ENCODE measurements around the gene PDE4D. TPM values are rescaled to one million over a fixed set of nuclear protein-coding genes. Genes with fewer than 3 reads are reported as not detected.

PDE4D gene
- total and polyA plus RNA-seq, 3 experiments from 2014 or later, result 5.6 to 18.3 (median 17.7) TPM

DNA sequence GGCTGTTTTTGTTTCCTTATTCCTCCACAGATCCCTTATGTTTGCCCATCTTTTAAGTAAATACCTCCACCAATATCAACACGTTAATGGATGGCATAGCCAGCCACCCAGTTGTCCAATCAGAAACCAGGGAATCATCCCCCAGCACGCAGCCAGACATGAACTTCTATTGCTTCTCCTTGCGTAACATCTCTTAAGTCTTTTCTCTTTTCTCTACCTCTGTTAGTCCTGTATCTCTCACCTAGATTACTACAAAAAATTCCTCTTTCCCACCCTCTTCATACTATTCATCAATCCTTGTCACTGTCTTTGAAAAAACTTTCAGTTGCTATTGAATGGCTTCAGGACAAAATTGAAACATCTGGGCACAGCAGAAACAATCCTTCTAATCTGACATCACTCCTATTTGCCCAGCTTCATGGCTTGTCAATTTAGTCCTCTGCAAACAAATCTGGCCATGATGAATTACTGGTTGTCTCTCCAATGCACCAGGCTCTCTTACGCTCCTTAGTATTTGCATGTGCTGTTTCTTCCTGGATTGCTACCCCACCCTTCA is 961.4 kb downstream of the PDE4D start:
- Histone ChIP-seq H3K9me3 (ENCODE audit: low read length) (no peaks in the 10 kb centered on the region), H3K4me3 (ENCODE audit: low read length) (no peak overlapping the region), H3K4me1 (ENCODE audit: insufficient read depth, low read length) (peaks cover 14% of the 10 kb centered on the region), H3K27ac (ENCODE audit: low read depth, low read length) (no peak overlapping the region), H3K27me3 (ENCODE audit: insufficient read depth, low read length, poor library complexity, severe bottlenecking) (no peaks in the 10 kb centered on the region), H3K36me3 (ENCODE audit: insufficient read depth, low read length) (no peaks in the 10 kb centered on the region)
- Mint-ChIP-seq H3K27ac (no peak overlapping the region), H3K4me1 (peaks cover 10 to 16% (median 11%) of the 10 kb centered on the region in 3 donors), H3K4me3 (no peak overlapping the region), H3K9me3 (no peaks in the 10 kb centered on the region), H3K36me3 (no peaks in the 10 kb centered on the region), H3K27me3 (peaks cover 8 to 30% of the 10 kb centered on the region in 2 donors)
- ChIA-PET CTCF (no interaction called here), POLR2A (no interaction called here)
- DNase-seq, result no peak

- Mint-ChIP-seq H3K9me3 (no peaks in the 10 kb centered on the region), H3K4me1 (peaks cover 10 to 21% (median 16%) of the 10 kb centered on the region in 3 donors), H3K27me3 (peaks cover 7 to 37% of the 10 kb centered on the region in 2 donors), H3K4me3 (no peak overlapping the region), H3K36me3 (no peaks in the 10 kb centered on the region), H3K27ac (no peak overlapping the region)
- Histone ChIP-seq H3K4me1 (ENCODE audit: insufficient read depth, low read length) (peaks cover 14% of the 10 kb centered on the region), H3K4me3 (ENCODE audit: low read length) (no peak overlapping the region), H3K27ac (ENCODE audit: low read depth, low read length) (no peak overlapping the region), H3K9me3 (ENCODE audit: low read length) (no peaks in the 10 kb centered on the region), H3K27me3 (ENCODE audit: insufficient read depth, low read length, poor library complexity, severe bottlenecking) (no peaks in the 10 kb centered on the region), H3K36me3 (ENCODE audit: insufficient read depth, low read length) (no peaks in the 10 kb centered on the region)
- ChIA-PET POLR2A (no interaction called here), CTCF (no interaction called here)
- no peak for DNase-seq
Measured at GRCh38 chr5:58930520-58930919, 963.0 kb downstream of the PDE4D start.

- Histone ChIP-seq H3K36me3 (ENCODE audit: insufficient read depth, low read length) (no peaks in the 10 kb centered on the region), H3K4me1 (ENCODE audit: insufficient read depth, low read length) (peaks cover 13% of the 10 kb centered on the region), H3K9me3 (ENCODE audit: low read length) (no peaks in the 10 kb centered on the region), H3K27ac (ENCODE audit: low read depth, low read length) (no peak overlapping the region), H3K4me3 (ENCODE audit: low read length) (no peak overlapping the region), H3K27me3 (ENCODE audit: insufficient read depth, low read length, poor library complexity, severe bottlenecking) (no peaks in the 10 kb centered on the region)
- Mint-ChIP-seq H3K27me3 (peaks cover 7 to 32% of the 10 kb centered on the region in 2 donors), H3K9me3 (no peaks in the 10 kb centered on the region), H3K36me3 (no peaks in the 10 kb centered on the region), H3K4me1 (peaks cover 5 to 16% (median 10%) of the 10 kb centered on the region in 3 donors), H3K4me3 (no peak overlapping the region), H3K27ac (no peak overlapping the region)
- CTCF ChIA-PET, result no interaction called here
- no peak for DNase-seq
- POLR2A ChIA-PET, result no interaction called here
Measured at GRCh38 chr5:58929726-58930125, 963.8 kb downstream of the PDE4D start.

DNA sequence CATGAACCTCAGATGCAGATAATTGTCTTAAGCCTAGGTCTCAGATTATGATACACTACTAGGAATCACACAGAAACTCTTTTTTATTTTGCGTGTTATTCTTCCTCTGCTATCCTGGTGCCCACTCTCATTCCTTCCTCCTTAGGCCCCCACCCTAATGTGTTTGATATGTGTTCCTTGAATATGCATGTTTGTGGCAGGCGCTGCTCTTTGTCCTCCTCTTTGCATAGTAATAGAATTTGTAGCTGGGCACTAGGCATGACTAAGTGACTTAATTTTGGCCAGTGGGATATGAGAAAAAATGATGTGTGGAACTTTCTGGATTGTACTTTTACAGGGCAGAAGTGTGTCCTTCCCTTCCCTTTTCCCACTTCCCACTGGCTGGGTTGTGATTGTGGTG is 965.6 kb downstream of the PDE4D start:
- no peak overlapping the region for H3K4me3 Mint-ChIP-seq
- H3K36me3 Mint-ChIP-seq, result no peaks in the 10 kb centered on the region
- Histone ChIP-seq H3K4me1 (ENCODE audit: insufficient read depth, low read length) (no peaks in the 10 kb centered on the region), H3K4me3 (ENCODE audit: low read length) (no peak overlapping the region), H3K27ac (ENCODE audit: low read depth, low read length) (no peak overlapping the region), H3K9me3 (ENCODE audit: low read length) (no peaks in the 10 kb centered on the region), H3K36me3 (ENCODE audit: insufficient read depth, low read length) (no peaks in the 10 kb centered on the region), H3K27me3 (ENCODE audit: insufficient read depth, low read length, poor library complexity, severe bottlenecking) (no peaks in the 10 kb centered on the region)
- ChIA-PET POLR2A (no interaction called here), CTCF (no interaction called here)
- H3K27me3 Mint-ChIP-seq, result peaks cover 8 to 33% of the 10 kb centered on the region in 2 donors
- peaks cover 0 to 1% (median 0%) of the 10 kb centered on the region in 5 donors for H3K9me3 Mint-ChIP-seq
- DNase-seq, result no peak
- peaks cover 0 to 10% (median 0%) of the 10 kb centered on the region in 3 donors for H3K4me1 Mint-ChIP-seq
- no peak overlapping the region for H3K27ac Mint-ChIP-seq

DNA sequence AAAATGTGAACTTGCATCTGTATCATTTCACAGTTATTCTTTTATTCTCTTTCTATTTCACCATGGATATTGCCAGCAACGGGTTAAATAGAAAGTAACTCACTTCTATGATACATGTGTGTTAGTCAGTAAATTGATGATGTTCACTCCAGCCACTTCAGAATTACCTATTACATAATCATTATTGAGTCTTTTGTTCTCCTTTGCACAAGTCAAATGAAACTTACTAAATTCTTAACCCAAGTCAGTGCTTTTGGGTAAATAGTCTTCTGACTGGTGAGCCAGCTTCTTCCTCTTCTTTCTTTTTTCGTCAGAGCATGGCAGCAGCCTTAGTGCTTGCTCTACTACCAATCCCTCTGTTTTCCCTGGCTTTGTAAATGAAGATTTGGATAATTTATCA is 966.3 kb downstream of the PDE4D start:
- DNase-seq, result no peak
- CTCF ChIA-PET, result no interaction called here
- Histone ChIP-seq H3K4me1 (ENCODE audit: insufficient read depth, low read length) (no peaks in the 10 kb centered on the region), H3K27me3 (ENCODE audit: insufficient read depth, low read length, poor library complexity, severe bottlenecking) (no peaks in the 10 kb centered on the region), H3K27ac (ENCODE audit: low read depth, low read length) (no peak overlapping the region), H3K36me3 (ENCODE audit: insufficient read depth, low read length) (no peaks in the 10 kb centered on the region), H3K4me3 (ENCODE audit: low read length) (no peak overlapping the region), H3K9me3 (ENCODE audit: low read length) (no peaks in the 10 kb centered on the region)
- Mint-ChIP-seq H3K9me3 (peaks cover 0 to 1% (median 0%) of the 10 kb centered on the region in 5 donors), H3K36me3 (no peaks in the 10 kb centered on the region), H3K27me3 (peaks cover 13 to 32% of the 10 kb centered on the region in 2 donors), H3K4me1 (peaks cover 0 to 10% (median 0%) of the 10 kb centered on the region in 3 donors), H3K27ac (no peak overlapping the region), H3K4me3 (no peak overlapping the region)
- POLR2A ChIA-PET, result no interaction called here

- Mint-ChIP-seq H3K4me1 (peaks cover 0 to 10% (median 0%) of the 10 kb centered on the region in 3 donors), H3K4me3 (no peak overlapping the region)
- CTCF ChIA-PET, result no interaction called here
Measured at GRCh38 chr5:58926541-58926935, 967.0 kb downstream of the PDE4D start.

DNA sequence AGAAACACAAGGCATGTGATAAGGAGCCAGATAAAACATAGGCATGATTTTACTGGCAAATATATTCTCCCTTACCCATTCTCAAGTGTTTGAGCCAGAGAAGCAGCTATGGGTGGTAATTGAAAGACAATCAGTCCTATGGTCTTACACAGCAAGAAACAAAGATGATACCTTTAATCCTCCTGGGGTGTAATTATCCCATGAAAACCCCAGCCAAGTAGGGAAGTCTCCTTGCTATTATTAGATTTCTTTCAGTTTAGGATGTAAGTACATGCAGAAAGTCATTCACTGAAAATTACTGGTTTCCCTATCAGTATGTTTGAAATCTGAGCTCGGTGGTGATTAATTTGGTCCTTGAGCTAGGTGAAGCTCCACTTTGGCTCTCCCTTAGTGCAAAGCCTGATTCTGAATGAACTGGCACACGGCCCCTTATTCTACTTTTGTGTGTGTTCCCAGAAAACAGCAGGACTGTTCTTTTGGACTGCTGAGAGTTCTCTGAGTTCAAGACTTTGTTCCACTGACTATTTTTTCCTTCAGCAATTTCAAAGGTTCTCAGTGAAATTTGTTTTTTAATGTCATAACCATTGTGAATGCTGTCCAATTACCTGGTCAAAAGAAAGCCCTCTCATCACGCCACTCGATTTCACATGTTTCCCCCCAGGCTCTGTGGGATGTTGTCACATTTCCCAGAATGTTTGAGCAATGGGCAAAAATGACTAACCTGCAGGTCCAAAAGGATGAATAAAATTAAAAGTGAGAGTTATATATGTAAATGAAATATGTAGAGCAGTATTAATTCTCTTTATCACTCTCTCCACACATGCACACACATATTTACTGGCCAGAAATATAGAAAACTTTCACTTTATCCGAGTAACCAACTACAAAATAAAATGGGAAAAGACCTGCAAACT is 967.6 kb downstream of the PDE4D start:
- Mint-ChIP-seq H3K9me3 (peaks cover 0 to 1% (median 0%) of the 10 kb centered on the region in 5 donors), H3K27me3 (peaks cover 11 to 24% of the 10 kb centered on the region in 2 donors), H3K4me3 (no peak overlapping the region), H3K4me1 (peaks cover 0 to 10% (median 0%) of the 10 kb centered on the region in 3 donors), H3K27ac (peak overlapping the region in 2 of 8 donors; percentile 1 to 63), H3K36me3 (no peaks in the 10 kb centered on the region)
- ChIA-PET POLR2A (no interaction called here), CTCF (no interaction called here)
- Histone ChIP-seq H3K4me3 (ENCODE audit: low read length) (no peak overlapping the region), H3K4me1 (ENCODE audit: insufficient read depth, low read length) (no peaks in the 10 kb centered on the region), H3K9me3 (ENCODE audit: low read length) (no peaks in the 10 kb centered on the region), H3K27ac (ENCODE audit: low read depth, low read length) (no peak overlapping the region), H3K36me3 (ENCODE audit: insufficient read depth, low read length) (no peaks in the 10 kb centered on the region), H3K27me3 (ENCODE audit: insufficient read depth, low read length, poor library complexity, severe bottlenecking) (no peaks in the 10 kb centered on the region)
- DNase-seq, result no peak

More at GRCh38 chr5:58926541-58926935, 967.0 kb downstream of the PDE4D start:
- Mint-ChIP-seq H3K27ac (no peak overlapping the region), H3K9me3 (peaks cover 0 to 1% (median 0%) of the 10 kb centered on the region in 5 donors), H3K36me3 (no peaks in the 10 kb centered on the region), H3K27me3 (peaks cover 12 to 26% of the 10 kb centered on the region in 2 donors)
- Histone ChIP-seq H3K36me3 (ENCODE audit: insufficient read depth, low read length) (no peaks in the 10 kb centered on the region), H3K4me1 (ENCODE audit: insufficient read depth, low read length) (no peaks in the 10 kb centered on the region), H3K4me3 (ENCODE audit: low read length) (no peak overlapping the region), H3K27me3 (ENCODE audit: insufficient read depth, low read length, poor library complexity, severe bottlenecking) (no peaks in the 10 kb centered on the region), H3K9me3 (ENCODE audit: low read length) (no peaks in the 10 kb centered on the region), H3K27ac (ENCODE audit: low read depth, low read length) (no peak overlapping the region)
- no peak for DNase-seq
- POLR2A ChIA-PET, result no interaction called here

GRCh38 chr5:58924306-58924705 is 969.2 kb downstream of the PDE4D start:
- H3K4me3 Mint-ChIP-seq, result no peak overlapping the region
- H3K36me3 Mint-ChIP-seq, result no peaks in the 10 kb centered on the region
- Histone ChIP-seq H3K4me3 (ENCODE audit: low read length) (no peak overlapping the region), H3K27ac (ENCODE audit: low read depth, low read length) (no peak overlapping the region), H3K4me1 (ENCODE audit: insufficient read depth, low read length) (no peaks in the 10 kb centered on the region), H3K9me3 (ENCODE audit: low read length) (no peaks in the 10 kb centered on the region), H3K36me3 (ENCODE audit: insufficient read depth, low read length) (no peaks in the 10 kb centered on the region), H3K27me3 (ENCODE audit: insufficient read depth, low read length, poor library complexity, severe bottlenecking) (no peaks in the 10 kb centered on the region)
- CTCF ChIA-PET, result interaction anchor here (1.0 kb wide), 1 partner anchor 19 kb away, joined by 3 read pairs; no protein-coding TSS in a partner anchor
- H3K27me3 Mint-ChIP-seq, result peaks cover 11 to 26% of the 10 kb centered on the region in 2 donors
- POLR2A ChIA-PET, result no interaction called here
- peaks cover 0 to 10% (median 0%) of the 10 kb centered on the region in 3 donors for H3K4me1 Mint-ChIP-seq
- no peak for DNase-seq
- H3K9me3 Mint-ChIP-seq, result peaks cover 0 to 1% (median 0%) of the 10 kb centered on the region in 5 donors
- H3K27ac Mint-ChIP-seq, result no peak overlapping the region
